T-helper 1 cell (primary cell): Measurements from ENCODE around the gene ABCB8.

Experiments
- DNase-seq, 5 donors: peaks; one replicate each; pipeline ENCODE4 v3.0.0-alpha.2; 2012 to 2020

The ABCB8 gene

GRCh38 chr7:151088856-151089699 is 60.8 kb downstream of the ABCB8 start:
- no peak for DNase-seq

GRCh38 chr7:151089893-151090730 is 61.9 kb downstream of the ABCB8 start:
- no peak for DNase-seq

GRCh38 chr7:151091003-151091402 is 62.8 kb downstream of the ABCB8 start:
- DNase-seq, result no peak

GRCh38 chr7:151091431-151091830 is 63.2 kb downstream of the ABCB8 start:
- no peak for DNase-seq

GRCh38 chr7:151091988-151092387 is 63.7 kb downstream of the ABCB8 start:
- no peak for DNase-seq

- no peak for DNase-seq
Observed at GRCh38 chr7:151093748-151094147, 65.5 kb downstream of the ABCB8 start.

- no peak for DNase-seq
Observed at GRCh38 chr7:151094675-151095074, 66.4 kb downstream of the ABCB8 start.

GRCh38 chr7:151095123-151095797 is 67.0 kb downstream of the ABCB8 start:
- DNase-seq, result no peak

- no peak for DNase-seq
Observed at GRCh38 chr7:151095828-151096475, 67.7 kb downstream of the ABCB8 start.
